ENCODE measurements around the gene CNIH2.

DNA sequence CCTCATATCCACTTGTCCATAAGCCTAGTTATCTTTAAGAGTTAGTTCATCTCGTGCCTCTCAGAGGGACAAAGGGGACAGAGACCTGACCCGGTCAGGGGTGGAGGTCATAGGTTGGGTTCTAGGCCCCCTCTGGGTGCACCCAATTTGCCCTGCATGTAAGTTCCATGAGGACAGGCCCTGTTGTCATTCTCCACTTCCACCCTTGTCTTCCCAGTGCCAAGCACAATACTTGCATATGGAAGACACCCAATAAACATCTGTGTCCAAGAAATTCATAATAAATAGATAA lies 12.3 kb downstream of the CNIH2 start:
- TF ChIP-seq POLR2A (IDR thresholded peaks at IDR 0.05): no peak
- TF ChIP-seq, protein P1, sequence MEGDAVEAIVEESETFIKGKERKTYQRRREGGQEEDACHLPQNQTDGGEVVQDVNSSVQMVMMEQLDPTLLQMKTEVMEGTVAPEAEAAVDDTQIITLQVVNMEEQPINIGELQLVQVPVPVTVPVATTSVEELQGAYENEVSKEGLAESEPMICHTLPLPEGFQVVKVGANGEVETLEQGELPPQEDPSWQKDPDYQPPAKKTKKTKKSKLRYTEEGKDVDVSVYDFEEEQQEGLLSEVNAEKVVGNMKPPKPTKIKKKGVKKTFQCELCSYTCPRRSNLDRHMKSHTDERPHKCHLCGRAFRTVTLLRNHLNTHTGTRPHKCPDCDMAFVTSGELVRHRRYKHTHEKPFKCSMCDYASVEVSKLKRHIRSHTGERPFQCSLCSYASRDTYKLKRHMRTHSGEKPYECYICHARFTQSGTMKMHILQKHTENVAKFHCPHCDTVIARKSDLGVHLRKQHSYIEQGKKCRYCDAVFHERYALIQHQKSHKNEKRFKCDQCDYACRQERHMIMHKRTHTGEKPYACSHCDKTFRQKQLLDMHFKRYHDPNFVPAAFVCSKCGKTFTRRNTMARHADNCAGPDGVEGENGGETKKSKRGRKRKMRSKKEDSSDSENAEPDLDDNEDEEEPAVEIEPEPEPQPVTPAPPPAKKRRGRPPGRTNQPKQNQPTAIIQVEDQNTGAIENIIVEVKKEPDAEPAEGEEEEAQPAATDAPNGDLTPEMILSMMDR (IDR thresholded peaks at IDR 0.05): no peak
